HEK293 (cell line): ENCODE results near the gene NKX2-8.

Experiments
- CTCF ChIA-PET: fragments of 350-600 bp; formaldehyde crosslinking; extraction: SDS; loops from one replicate; lab custom pipeline; 2021; ENCODE audit warnings: antibody characterized with exemption; lab: Yijun Ruan, JAX
- POLR2A ChIA-PET: fragments of 300-600 bp; formaldehyde crosslinking; extraction: SDS; loops from one replicate; lab custom pipeline; 2020; ENCODE audit warnings: antibody characterized with exemption, inconsistent platforms; lab: Yijun Ruan, JAX
- H3K27ac ChIP-seq: fragments of 200-500 bp; sonication (Bioruptor generic); 2 replicates; pipeline ENCODE4 v1.5.1; 2014; ENCODE audit warnings: low read depth, low read length, control low read depth, inconsistent platforms; ENCODE audit errors: extremely low read depth
- H3K36me3 ChIP-seq, 2 experiments: fragments of 200-500 bp in 1 of 2; sonication (Bioruptor generic) in 1 of 2; 1 replicate in 1 of 2; 2 replicates in 1 of 2; pipeline ENCODE4 v1.5.1; 2014 to 2017; ENCODE audit warnings: inconsistent platforms in 2 of 2, low read length in 2 of 2; ENCODE audit not compliant: control insufficient read depth in 2 of 2, insufficient read depth in 1 of 2
- H3K4me1 ChIP-seq: fragments of 200-500 bp; sonication (Bioruptor generic); 2 replicates; pipeline ENCODE4 v1.5.1; 2014; ENCODE audit warnings: mild to moderate bottlenecking, low read length, inconsistent platforms; ENCODE audit not compliant: control insufficient read depth, insufficient read depth
- H3K4me3 ChIP-seq: 2 replicates; pipeline ENCODE4 v1.5.1; 2011; ENCODE audit warnings: low read depth, mild to moderate bottlenecking, control low read depth, low read length, moderate library complexity
- H3K9me3 ChIP-seq: fragments of 200-500 bp; sonication (Bioruptor generic); 2 replicates; pipeline ENCODE4 v1.5.1; 2014; ENCODE audit warnings: low read depth, low read length, inconsistent platforms; ENCODE audit not compliant: control insufficient read depth, insufficient read depth
- EGR2 ChIP-seq: fragments of 450-650 bp; formaldehyde crosslinking; IDR thresholded peaks from 2 replicates; pipeline ENCODE4 v1.5.1; 2016; ENCODE audit warnings: low read depth, missing biosample characterization, missing genetic modification characterization
- KLF1 ChIP-seq: fragments of 450-650 bp; formaldehyde crosslinking; IDR thresholded peaks from 2 replicates; pipeline ENCODE4 v1.5.1; 2016; ENCODE audit warnings: missing biosample characterization, missing genetic modification characterization
- OSR2 ChIP-seq: fragments of 450-650 bp; formaldehyde crosslinking; IDR thresholded peaks from 2 replicates; pipeline ENCODE4 v1.5.1; 2016; ENCODE audit warnings: missing biosample characterization, missing genetic modification characterization
- SALL2 ChIP-seq: fragments of 450-650 bp; formaldehyde crosslinking; IDR thresholded peaks from 2 replicates; pipeline ENCODE4 v1.5.0; 2017; ENCODE audit warnings: missing biosample characterization, mild to moderate bottlenecking, missing genetic modification characterization, borderline replicate concordance
- ZBTB20 ChIP-seq: fragments of 450-650 bp; formaldehyde crosslinking; IDR thresholded peaks from 2 replicates; pipeline ENCODE4 v1.5.1; 2016; ENCODE audit warnings: missing biosample characterization, missing genetic modification characterization
- ZNF10 ChIP-seq: fragments of 450-650 bp; formaldehyde crosslinking; IDR thresholded peaks from 2 replicates; pipeline ENCODE4 v1.5.1; 2017; ENCODE audit warnings: missing biosample characterization, missing genetic modification characterization
- ZNF175 ChIP-seq: fragments of 450-650 bp; formaldehyde crosslinking; IDR thresholded peaks from 2 replicates; pipeline ENCODE4 v1.5.1; 2016; ENCODE audit warnings: missing biosample characterization, missing genetic modification characterization
- ZNF311 ChIP-seq: fragments of 450-650 bp; formaldehyde crosslinking; IDR thresholded peaks from 2 replicates; pipeline ENCODE4 v1.5.1; 2017; ENCODE audit warnings: missing biosample characterization, missing genetic modification characterization, borderline replicate concordance
- ZNF37A ChIP-seq: fragments of 450-650 bp; IDR thresholded peaks from 2 replicates; pipeline ENCODE4 v1.5.1; 2018; ENCODE audit warnings: missing biosample characterization, missing genetic modification characterization
- ZNF404 ChIP-seq: fragments of 450-650 bp; formaldehyde crosslinking; IDR thresholded peaks from 2 replicates; pipeline ENCODE4 v1.5.1; 2017; ENCODE audit warnings: missing biosample characterization, missing genetic modification characterization
- ZNF426 ChIP-seq: fragments of 450-650 bp; formaldehyde crosslinking; IDR thresholded peaks from 2 replicates; pipeline ENCODE4 v1.5.1; 2017; ENCODE audit warnings: missing biosample characterization, missing genetic modification characterization, mild to moderate bottlenecking, inconsistent platforms, moderate library complexity
- ZNF433 ChIP-seq: fragments of 450-650 bp; formaldehyde crosslinking; IDR thresholded peaks from 2 replicates; pipeline ENCODE4 v1.5.1; 2016; ENCODE audit warnings: missing biosample characterization, missing genetic modification characterization, low read depth
- ZNF600 ChIP-seq: fragments of 450-650 bp; formaldehyde crosslinking; IDR thresholded peaks from 2 replicates; pipeline ENCODE4 v1.5.1; 2016; ENCODE audit warnings: missing biosample characterization, missing genetic modification characterization
- ZNF626 ChIP-seq: fragments of 450-650 bp; sonication (Bioruptor Pico); formaldehyde crosslinking; IDR thresholded peaks from 2 replicates; pipeline ENCODE4 v1.5.1; 2018; ENCODE audit warnings: missing biosample characterization, missing genetic modification characterization, inconsistent platforms
- ZSCAN30 ChIP-seq: fragments of 450-650 bp; IDR thresholded peaks from 2 replicates; pipeline ENCODE4 v1.5.1; 2018; ENCODE audit warnings: missing biosample characterization, mild to moderate bottlenecking, missing genetic modification characterization, moderate library complexity
- TF ChIP-seq, protein P1 (sequence below): fragments of 450-650 bp; formaldehyde crosslinking; IDR thresholded peaks from 2 replicates; pipeline ENCODE4 v1.5.1; 2017; ENCODE audit warnings: missing biosample characterization, missing genetic modification characterization
- TF ChIP-seq, protein P2 (sequence below): fragments of 450-650 bp; formaldehyde crosslinking; IDR thresholded peaks from 2 replicates; pipeline ENCODE4 v1.5.1; 2016; ENCODE audit warnings: missing biosample characterization, missing genetic modification characterization
- TF ChIP-seq, protein P3 (sequence below): fragments of 450-650 bp; formaldehyde crosslinking; optimal IDR thresholded peaks from 2 replicates; pipeline ENCODE3; 2016; ENCODE audit warnings: missing biosample characterization, mild to moderate bottlenecking, missing genetic modification characterization
- TF ChIP-seq, protein P4 (sequence below): fragments of 450-650 bp; formaldehyde crosslinking; IDR thresholded peaks from 2 replicates; pipeline ENCODE4 v1.5.1; 2016; ENCODE audit warnings: missing biosample characterization, missing genetic modification characterization
- TF ChIP-seq, protein P5 (sequence below): fragments of 450-650 bp; formaldehyde crosslinking; IDR thresholded peaks from 2 replicates; pipeline ENCODE4 v1.5.1; 2017; ENCODE audit warnings: missing biosample characterization, missing genetic modification characterization

The NKX2-8 gene

DNA sequence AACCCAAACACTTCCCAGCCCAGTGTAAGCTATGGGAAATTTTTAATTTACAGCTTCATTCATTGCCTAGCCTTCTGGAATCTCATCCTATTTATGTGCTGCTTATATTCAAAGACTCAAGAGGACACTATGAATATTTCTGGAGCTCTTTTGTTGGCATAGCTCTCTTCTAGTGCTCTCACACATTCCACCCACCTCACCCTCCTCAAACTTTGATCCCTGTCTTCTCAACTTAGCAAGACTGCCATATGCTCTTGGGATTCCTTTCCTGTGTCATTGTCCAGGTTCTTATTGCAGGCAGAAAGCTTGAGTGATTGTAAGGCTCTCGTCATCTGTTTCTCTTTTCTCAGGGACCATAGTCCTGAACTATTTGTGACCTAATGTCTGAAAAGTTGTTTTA, 44.4 kb downstream of the NKX2-8 start:
- TF ChIP-seq OSR2 (tag by site-specific recombination) (no peak), ZNF37A (tag by site-specific recombination) (no peak), ZNF311 (tag by site-specific recombination) (no peak), KLF1 (tag by site-specific recombination) (no peak), ZSCAN30 (tag by site-specific recombination) (no peak), ZNF433 (tag by site-specific recombination) (no peak), ZNF10 (tag by site-specific recombination) (no peak), ZBTB20 (tag by site-specific recombination) (no peak), EGR2 (no peak), ZNF175 (tag by site-specific recombination) (no peak), ZNF404 (tag by site-specific recombination) (no peak), SALL2 (tag by site-specific recombination) (no peak), ZNF626 (no peak), ZNF600 (tag by site-specific recombination) (no peak), ZNF426 (tag by site-specific recombination) (no peak)
- TF ChIP-seq, protein P1, sequence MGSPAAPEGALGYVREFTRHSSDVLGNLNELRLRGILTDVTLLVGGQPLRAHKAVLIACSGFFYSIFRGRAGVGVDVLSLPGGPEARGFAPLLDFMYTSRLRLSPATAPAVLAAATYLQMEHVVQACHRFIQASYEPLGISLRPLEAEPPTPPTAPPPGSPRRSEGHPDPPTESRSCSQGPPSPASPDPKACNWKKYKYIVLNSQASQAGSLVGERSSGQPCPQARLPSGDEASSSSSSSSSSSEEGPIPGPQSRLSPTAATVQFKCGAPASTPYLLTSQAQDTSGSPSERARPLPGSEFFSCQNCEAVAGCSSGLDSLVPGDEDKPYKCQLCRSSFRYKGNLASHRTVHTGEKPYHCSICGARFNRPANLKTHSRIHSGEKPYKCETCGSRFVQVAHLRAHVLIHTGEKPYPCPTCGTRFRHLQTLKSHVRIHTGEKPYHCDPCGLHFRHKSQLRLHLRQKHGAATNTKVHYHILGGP (tag by site-specific recombination) = no peak
- TF ChIP-seq, protein P2, sequence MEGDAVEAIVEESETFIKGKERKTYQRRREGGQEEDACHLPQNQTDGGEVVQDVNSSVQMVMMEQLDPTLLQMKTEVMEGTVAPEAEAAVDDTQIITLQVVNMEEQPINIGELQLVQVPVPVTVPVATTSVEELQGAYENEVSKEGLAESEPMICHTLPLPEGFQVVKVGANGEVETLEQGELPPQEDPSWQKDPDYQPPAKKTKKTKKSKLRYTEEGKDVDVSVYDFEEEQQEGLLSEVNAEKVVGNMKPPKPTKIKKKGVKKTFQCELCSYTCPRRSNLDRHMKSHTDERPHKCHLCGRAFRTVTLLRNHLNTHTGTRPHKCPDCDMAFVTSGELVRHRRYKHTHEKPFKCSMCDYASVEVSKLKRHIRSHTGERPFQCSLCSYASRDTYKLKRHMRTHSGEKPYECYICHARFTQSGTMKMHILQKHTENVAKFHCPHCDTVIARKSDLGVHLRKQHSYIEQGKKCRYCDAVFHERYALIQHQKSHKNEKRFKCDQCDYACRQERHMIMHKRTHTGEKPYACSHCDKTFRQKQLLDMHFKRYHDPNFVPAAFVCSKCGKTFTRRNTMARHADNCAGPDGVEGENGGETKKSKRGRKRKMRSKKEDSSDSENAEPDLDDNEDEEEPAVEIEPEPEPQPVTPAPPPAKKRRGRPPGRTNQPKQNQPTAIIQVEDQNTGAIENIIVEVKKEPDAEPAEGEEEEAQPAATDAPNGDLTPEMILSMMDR = no peak
- TF ChIP-seq, protein P3, sequence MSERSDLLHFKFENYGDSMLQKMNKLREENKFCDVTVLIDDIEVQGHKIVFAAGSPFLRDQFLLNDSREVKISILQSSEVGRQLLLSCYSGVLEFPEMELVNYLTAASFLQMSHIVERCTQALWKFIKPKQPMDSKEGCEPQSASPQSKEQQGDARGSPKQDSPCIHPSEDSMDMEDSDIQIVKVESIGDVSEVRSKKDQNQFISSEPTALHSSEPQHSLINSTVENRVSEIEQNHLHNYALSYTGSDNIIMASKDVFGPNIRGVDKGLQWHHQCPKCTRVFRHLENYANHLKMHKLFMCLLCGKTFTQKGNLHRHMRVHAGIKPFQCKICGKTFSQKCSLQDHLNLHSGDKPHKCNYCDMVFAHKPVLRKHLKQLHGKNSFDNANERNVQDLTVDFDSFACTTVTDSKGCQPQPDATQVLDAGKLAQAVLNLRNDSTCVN (tag by site-specific recombination) = no peak
- TF ChIP-seq, protein P4, sequence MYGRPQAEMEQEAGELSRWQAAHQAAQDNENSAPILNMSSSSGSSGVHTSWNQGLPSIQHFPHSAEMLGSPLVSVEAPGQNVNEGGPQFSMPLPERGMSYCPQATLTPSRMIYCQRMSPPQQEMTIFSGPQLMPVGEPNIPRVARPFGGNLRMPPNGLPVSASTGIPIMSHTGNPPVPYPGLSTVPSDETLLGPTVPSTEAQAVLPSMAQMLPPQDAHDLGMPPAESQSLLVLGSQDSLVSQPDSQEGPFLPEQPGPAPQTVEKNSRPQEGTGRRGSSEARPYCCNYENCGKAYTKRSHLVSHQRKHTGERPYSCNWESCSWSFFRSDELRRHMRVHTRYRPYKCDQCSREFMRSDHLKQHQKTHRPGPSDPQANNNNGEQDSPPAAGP (tag by site-specific recombination) = no peak
- TF ChIP-seq, protein P5, sequence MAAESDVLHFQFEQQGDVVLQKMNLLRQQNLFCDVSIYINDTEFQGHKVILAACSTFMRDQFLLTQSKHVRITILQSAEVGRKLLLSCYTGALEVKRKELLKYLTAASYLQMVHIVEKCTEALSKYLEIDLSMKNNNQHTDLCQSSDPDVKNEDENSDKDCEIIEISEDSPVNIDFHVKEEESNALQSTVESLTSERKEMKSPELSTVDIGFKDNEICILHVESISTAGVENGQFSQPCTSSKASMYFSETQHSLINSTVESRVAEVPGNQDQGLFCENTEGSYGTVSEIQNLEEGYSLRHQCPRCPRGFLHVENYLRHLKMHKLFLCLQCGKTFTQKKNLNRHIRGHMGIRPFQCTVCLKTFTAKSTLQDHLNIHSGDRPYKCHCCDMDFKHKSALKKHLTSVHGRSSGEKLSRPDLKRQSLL (tag by site-specific recombination) = no peak
- ChIA-PET POLR2A (interaction anchor here (1.1 kb wide), 1 partner anchor 9 kb away, joined by 3 read pairs; no protein-coding TSS in a partner anchor), CTCF (interaction anchor here (0.6 to 3.2 kb wide), 4 partner anchors 12 to 468 kb away, joined by 3 to 22 read pairs (median 10); no protein-coding TSS in a partner anchor)
- H3K4me3 ChIP-seq = no peak overlapping the region
- H3K4me1 ChIP-seq = no peaks in the 10 kb centered on the region
- no peak overlapping the region for H3K27ac ChIP-seq
- H3K9me3 ChIP-seq = no peaks in the 10 kb centered on the region
- no peaks in the 10 kb centered on the region for H3K36me3 ChIP-seq
